Stomach smooth muscle (tissue), 2 donors: ENCODE data around the gene ROR2.
A peak's percentile ranks its signal among the peaks of the same experiment; 100 is the strongest.

Source experiments
- H3K27ac ChIP-seq: one replicate; pipeline ENCODE4 v1.7.0; 2013; ENCODE audit warnings: mild to moderate bottlenecking, low read length, inconsistent platforms
- H3K27me3 ChIP-seq, 2 donors: one replicate each; pipeline ENCODE4 v1.7.0; 2013; ENCODE audit warnings: low read length in 2 of 2; ENCODE audit not compliant: insufficient read depth in 2 of 2, control insufficient read depth in 1 of 2
- H3K36me3 ChIP-seq, 2 donors: one replicate each; pipeline ENCODE4 v1.7.0; 2013; ENCODE audit warnings: low read length in 2 of 2; ENCODE audit not compliant: control insufficient read depth in 2 of 2, insufficient read depth in 2 of 2
- H3K4me1 ChIP-seq: one replicate; pipeline ENCODE4 v1.7.0; 2013; ENCODE audit warnings: low read length; ENCODE audit not compliant: control insufficient read depth, insufficient read depth
- H3K4me3 ChIP-seq, 2 donors: one replicate each; pipeline ENCODE4 v1.7.0; 2013; ENCODE audit warnings: low read length in 2 of 2
- H3K9ac ChIP-seq, 2 donors: one replicate each; pipeline ENCODE4 v1.7.0; 2013; ENCODE audit warnings: low read length in 2 of 2, mild to moderate bottlenecking in 1 of 2
- H3K9me3 ChIP-seq, 2 donors: one replicate each; pipeline ENCODE4 v1.7.0; 2013; ENCODE audit warnings: low read length in 2 of 2; ENCODE audit not compliant: control insufficient read depth in 2 of 2
- donor health status: healthy.
- donor health status: Pancreatic carcinoma.

Gene ROR2

DNA sequence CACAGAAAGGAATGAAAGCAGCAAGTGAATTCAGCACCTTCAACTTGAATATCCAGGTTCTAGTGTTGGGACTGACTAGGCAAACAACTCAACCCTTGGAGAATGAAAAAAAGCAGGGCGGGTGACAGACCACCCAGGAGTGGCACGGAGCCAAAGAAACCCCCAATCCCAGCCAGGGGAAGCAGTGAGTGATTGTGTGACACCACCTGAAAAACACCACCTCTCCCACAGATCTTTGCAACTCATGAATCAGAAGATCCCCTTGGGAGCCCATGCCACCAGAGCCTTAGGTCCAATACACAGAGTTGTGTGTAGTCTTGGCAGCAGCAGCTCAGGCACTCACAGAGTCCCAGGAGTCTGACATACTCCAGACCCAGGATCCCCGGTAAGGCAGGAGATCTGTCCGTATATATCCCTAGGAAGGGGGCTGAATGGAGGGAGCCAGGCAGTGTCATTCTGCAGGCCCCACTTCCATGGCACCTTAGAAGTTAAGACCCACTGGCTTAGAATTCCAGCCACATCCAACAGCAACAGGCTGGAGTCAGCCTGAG lies 22.1 kb upstream of the ROR2 start:
- peak overlapping the region; percentile 31 for H3K27ac ChIP-seq
- no peak overlapping the region for H3K9ac ChIP-seq
- no peaks in the 10 kb centered on the region for H3K27me3 ChIP-seq
- no peaks in the 10 kb centered on the region for H3K36me3 ChIP-seq
- H3K4me1 ChIP-seq = peaks cover 8% of the 10 kb centered on the region
- no peaks in the 10 kb centered on the region for H3K9me3 ChIP-seq
- H3K4me3 ChIP-seq = no peak overlapping the region

DNA sequence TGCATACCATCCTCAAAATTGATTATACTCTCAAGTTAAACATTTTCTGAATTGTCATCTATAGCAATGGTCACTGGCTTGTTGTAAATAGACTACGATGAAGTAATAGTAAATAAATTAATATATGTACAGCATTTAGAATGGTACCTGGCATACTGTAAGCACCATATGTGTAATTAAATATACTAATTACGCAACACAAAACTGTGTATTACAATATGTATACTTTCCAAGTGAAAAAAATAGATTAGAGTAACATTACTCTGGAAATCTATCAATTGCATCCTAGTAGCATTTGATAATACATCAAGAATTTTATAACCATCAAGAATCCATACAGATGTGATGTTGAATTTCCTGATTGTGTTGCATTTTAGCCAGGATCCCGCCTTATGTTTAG lies 17.2 kb upstream of the ROR2 start:
- H3K27ac ChIP-seq = no peak overlapping the region
- H3K4me3 ChIP-seq = no peak overlapping the region
- H3K36me3 ChIP-seq = no peaks in the 10 kb centered on the region
- H3K9ac ChIP-seq = no peak overlapping the region
- peaks cover 4% of the 10 kb centered on the region for H3K4me1 ChIP-seq
- no peaks in the 10 kb centered on the region for H3K9me3 ChIP-seq
- no peaks in the 10 kb centered on the region for H3K27me3 ChIP-seq

DNA sequence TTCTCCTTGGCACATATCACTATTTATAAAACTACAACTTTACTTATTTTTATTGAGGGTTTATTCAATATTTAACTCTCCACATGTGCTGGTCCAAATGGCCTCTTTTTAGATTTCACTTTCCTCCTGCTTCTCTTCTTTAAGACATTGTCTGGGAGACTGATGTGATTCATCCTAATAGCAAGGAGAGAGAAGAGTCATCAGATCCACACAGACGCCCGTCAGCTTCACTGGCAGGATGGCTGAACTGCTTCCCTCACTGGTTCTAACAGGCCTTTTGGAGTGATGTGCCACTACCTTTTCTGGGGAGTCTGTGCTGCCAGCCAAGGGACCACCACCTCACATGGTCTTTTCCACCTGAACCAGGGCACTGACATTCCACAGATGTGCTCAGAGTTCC lies 16.5 kb upstream of the ROR2 start:
- Histone ChIP-seq H3K36me3 (no peaks in the 10 kb centered on the region), H3K27ac (no peak overlapping the region), H3K4me3 (no peak overlapping the region), H3K27me3 (no peaks in the 10 kb centered on the region), H3K9ac (no peak overlapping the region), H3K4me1 (no peaks in the 10 kb centered on the region), H3K9me3 (no peaks in the 10 kb centered on the region)

DNA sequence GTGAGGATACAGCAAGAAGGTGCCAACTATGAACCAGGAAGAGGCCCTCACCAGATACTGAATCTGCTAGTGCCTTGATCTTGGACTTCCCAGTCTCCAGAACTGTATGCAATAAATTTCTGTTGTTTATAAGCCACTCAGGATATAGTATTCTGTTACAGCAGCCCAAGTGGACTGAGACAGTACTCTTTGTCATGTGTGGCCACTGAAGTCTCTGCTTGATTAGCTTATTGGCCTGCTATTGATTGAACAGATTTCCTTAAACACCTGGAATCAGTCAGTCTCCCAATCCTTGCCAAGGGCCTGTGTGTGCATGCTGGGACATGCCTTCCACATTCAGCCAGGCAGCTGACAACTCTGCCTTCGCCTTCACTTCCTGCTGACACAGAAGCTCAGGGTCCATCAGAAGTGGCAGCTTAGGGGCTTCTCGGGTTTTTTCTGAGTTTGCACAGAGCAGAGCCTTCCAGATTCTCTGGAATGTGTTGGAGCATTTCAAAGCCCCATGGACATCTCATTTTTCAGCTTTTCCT lies 13.7 kb upstream of the ROR2 start:
- H3K4me1 ChIP-seq = no peaks in the 10 kb centered on the region
- H3K36me3 ChIP-seq = no peaks in the 10 kb centered on the region
- H3K27me3 ChIP-seq = no peaks in the 10 kb centered on the region
- no peak overlapping the region for H3K27ac ChIP-seq
- no peak overlapping the region for H3K4me3 ChIP-seq
- H3K9ac ChIP-seq = no peak overlapping the region
- H3K9me3 ChIP-seq = peaks cover 0 to 4% of the 10 kb centered on the region in 2 donors

DNA sequence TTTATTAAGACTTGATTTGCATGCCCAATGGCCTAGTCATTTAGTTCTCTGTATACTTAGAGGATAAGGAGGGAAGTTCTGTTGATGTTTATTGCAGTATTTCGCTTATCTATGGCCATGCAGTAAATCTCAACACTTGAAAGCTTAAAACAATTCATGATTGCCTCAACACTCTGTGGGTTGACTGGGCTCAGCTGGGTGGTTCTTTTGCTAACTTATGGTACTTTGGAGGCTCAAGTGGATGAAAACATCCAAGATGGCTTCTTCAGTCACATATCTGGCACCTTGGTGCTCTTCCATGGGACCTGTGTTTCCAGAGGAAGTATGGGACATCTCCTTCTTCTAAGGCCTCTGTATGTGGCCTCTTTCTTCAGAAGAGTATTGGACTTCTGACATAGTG lies 10.3 kb upstream of the ROR2 start:
- Histone ChIP-seq H3K27ac (no peak overlapping the region), H3K4me3 (no peak overlapping the region), H3K36me3 (no peaks in the 10 kb centered on the region), H3K9me3 (peaks cover 0 to 4% of the 10 kb centered on the region in 2 donors), H3K9ac (no peak overlapping the region), H3K27me3 (no peaks in the 10 kb centered on the region), H3K4me1 (no peaks in the 10 kb centered on the region)

DNA sequence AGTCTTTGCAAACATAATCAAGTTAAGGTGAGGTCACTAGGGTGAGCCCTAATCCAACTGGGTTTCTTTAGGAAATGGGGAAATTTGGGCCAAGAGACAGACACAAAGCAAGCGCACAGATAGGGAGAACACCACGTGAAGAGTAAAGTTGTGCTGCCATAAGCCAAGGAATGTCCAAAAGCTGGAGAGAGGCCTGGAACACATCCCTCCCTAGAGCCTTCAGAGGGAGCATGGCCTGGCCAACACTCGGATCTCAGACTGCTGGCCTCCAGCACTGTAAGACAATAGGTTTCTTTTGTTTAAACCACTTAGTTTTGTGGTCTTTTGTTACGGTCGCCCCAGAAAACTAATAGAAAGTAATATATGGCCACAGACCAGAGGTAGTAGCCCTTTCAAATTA lies 8.1 kb upstream of the ROR2 start:
- H3K36me3 ChIP-seq = no peaks in the 10 kb centered on the region
- no peaks in the 10 kb centered on the region for H3K27me3 ChIP-seq
- peaks cover 10% of the 10 kb centered on the region for H3K4me1 ChIP-seq
- H3K4me3 ChIP-seq = no peak overlapping the region
- no peak overlapping the region for H3K9ac ChIP-seq
- no peak overlapping the region for H3K27ac ChIP-seq
- peaks cover 0 to 4% of the 10 kb centered on the region in 2 donors for H3K9me3 ChIP-seq

DNA sequence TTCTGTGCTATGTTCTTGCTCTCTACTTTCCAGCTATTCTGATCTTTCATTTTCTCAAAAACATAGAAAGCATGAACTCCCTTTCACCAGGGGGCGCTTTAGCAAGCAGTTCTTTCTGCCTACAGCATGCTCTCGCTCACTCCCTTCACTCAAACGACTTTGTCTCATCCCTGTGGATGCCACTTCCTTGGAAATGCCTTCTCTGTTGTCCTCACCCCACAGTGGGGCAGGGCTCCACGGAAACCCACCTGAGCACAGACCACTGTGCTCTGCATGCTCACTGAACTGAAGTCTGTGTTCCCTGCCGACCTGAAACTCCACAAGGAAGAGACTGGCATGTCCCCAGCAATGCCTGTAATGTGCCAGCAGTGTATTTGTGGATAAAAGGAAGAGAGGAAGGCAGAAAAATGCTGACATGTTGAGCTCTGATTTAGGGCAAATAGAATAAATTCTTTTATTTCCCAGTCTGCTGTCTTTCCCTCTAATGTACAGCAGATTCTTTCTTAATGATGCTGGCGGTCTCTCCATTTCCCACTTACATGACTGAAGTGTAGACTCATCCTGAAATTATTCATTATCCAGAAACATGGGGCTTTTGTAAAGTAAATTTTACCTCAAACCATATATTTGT lies 4.9 kb upstream of the ROR2 start:
- peaks cover 10% of the 10 kb centered on the region for H3K4me1 ChIP-seq
- H3K27ac ChIP-seq = peak overlapping the region; percentile 31
- no peak overlapping the region for H3K9ac ChIP-seq
- H3K27me3 ChIP-seq = no peaks in the 10 kb centered on the region
- H3K9me3 ChIP-seq = peaks cover 5 to 7% of the 10 kb centered on the region in 2 donors
- peak overlapping the region; percentile 63 to 68 for H3K4me3 ChIP-seq
- no peaks in the 10 kb centered on the region for H3K36me3 ChIP-seq

DNA sequence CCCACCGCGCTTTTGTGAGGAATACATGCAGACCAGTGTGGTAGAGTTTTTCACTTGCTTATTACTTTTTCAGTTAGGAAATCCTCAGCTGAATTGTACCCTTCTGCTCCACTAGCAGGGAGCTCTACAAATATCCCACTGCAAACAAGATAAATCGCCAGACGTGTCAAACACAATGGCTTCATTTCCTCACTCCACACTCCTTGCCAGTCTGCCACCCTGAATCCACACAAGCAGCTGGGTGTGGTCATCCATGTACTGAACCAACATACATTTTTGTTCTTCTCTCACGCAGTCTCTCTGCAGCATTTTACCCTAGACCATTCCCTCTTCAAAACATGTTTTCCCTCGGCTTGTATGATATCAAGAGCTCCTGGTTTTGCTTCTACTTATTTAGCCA lies 3.7 kb upstream of the ROR2 start:
- Histone ChIP-seq H3K27me3 (no peaks in the 10 kb centered on the region), H3K4me3 (no peak overlapping the region), H3K4me1 (peaks cover 10% of the 10 kb centered on the region), H3K9me3 (peaks cover 5 to 7% of the 10 kb centered on the region in 2 donors), H3K36me3 (no peaks in the 10 kb centered on the region), H3K9ac (no peak overlapping the region), H3K27ac (no peak overlapping the region)

DNA sequence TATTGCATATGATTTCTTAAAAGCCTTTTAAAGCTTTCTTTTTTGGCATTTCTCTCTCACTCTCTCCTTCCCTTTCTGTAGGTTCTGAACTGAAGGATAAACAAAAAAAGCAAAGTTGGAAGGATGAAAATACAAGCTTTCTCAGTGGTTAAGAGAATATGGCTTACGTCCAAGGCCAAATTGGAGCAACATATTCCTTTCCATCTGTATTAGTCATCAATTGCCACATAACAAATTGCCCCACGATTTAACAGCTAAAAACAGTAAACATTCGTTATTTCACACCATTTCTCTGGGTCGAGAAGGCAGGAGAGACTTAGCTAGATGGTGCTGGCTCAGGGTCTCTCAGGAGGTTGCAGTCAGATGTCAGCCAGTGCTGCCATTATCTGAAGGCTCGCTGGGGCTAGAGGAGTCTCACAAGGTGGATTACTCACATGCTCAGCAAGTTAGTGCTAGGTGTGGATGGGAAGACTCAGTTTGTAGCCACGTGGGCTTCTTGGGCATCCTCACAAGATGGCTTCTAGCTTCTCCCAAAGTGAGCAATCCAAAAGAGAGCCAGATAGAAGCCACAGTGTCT lies 2.0 kb upstream of the ROR2 start:
- peaks cover 16% of the 10 kb centered on the region for H3K4me1 ChIP-seq
- H3K4me3 ChIP-seq = no peak overlapping the region
- H3K9me3 ChIP-seq = peaks cover 5 to 7% of the 10 kb centered on the region in 2 donors
- no peaks in the 10 kb centered on the region for H3K36me3 ChIP-seq
- no peak overlapping the region for H3K27ac ChIP-seq
- no peak overlapping the region for H3K9ac ChIP-seq
- no peaks in the 10 kb centered on the region for H3K27me3 ChIP-seq

DNA sequence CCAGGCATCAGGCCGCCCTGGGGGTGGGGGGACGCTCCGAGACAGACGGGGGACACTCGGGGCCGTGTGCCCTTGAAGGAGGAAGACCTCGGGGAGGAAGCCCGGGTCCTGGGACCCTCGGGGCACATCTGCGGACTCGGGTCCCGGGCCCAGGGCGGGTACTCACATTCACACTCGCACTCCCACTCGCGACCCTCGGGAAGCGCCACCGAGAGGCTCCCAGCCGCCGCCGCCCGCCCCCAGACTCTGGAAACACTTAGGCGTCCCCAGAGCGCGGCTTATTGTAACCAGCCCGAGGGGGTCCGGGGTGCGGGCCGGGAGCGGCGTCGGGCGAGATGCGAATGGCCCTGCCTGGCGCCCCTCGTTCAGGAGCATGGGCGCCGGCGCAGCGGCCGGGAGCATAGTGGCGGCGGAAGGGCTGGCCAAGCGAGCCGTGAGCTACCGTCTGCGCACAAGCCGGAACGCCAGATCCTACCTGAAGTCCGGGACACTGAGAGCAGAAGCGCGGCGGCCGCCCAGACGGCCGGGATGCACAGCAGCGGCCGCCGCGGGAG lies 559 bp downstream of the ROR2 start:
- peak overlapping the region; percentile 93 for H3K27ac ChIP-seq
- peak overlapping the region; percentile 74 to 86 for H3K9ac ChIP-seq
- H3K4me1 ChIP-seq = peaks cover 27% of the 10 kb centered on the region
- peaks cover 5 to 7% of the 10 kb centered on the region in 2 donors for H3K9me3 ChIP-seq
- no peaks in the 10 kb centered on the region for H3K27me3 ChIP-seq
- H3K4me3 ChIP-seq = peak overlapping the region; percentile 74 to 89
- no peaks in the 10 kb centered on the region for H3K36me3 ChIP-seq
